OCI-LY1 (cell line): ENCODE results near the gene ETV6.

Experiments
- EZH2 ChIP-seq: fragments of 200-600 bp; sonication (generic), shearing (Covaris generic); IDR thresholded peaks from 2 replicates; pipeline ENCODE4 v1.8.0; 2017; ENCODE audit warnings: borderline replicate concordance, mixed run types, mild to moderate bottlenecking, antibody characterized with exemption, low read length, moderate library complexity, mixed read lengths
- TF ChIP-seq, protein P1 (sequence below): fragments of 200-600 bp; sonication (generic), shearing (Covaris generic); IDR thresholded peaks from 2 replicates; pipeline ENCODE4 v1.5.1; 2017; ENCODE audit warnings: mild to moderate bottlenecking, antibody characterized with exemption, low read length, moderate library complexity, mixed read lengths

DNA sequence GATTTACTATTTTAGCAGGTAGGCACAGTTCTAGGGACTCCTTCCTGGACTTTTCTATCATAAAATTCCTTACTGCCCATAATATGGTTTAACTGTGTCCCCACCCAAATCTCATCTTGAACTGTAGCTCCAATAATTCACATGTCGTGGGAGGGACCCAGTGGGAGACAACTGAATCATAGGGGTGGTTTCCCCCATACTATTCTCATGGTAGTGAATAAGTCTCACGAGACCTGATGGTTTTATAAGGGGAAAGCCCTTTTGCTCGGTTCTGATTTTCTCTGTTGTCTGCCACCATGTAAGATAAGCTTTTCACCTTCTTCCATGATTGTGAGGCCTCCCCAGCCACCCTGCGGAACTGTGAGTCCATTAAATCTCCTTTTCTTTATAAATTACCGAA, 10.0 kb upstream of the ETV6 start:
- TF ChIP-seq, protein P1, sequence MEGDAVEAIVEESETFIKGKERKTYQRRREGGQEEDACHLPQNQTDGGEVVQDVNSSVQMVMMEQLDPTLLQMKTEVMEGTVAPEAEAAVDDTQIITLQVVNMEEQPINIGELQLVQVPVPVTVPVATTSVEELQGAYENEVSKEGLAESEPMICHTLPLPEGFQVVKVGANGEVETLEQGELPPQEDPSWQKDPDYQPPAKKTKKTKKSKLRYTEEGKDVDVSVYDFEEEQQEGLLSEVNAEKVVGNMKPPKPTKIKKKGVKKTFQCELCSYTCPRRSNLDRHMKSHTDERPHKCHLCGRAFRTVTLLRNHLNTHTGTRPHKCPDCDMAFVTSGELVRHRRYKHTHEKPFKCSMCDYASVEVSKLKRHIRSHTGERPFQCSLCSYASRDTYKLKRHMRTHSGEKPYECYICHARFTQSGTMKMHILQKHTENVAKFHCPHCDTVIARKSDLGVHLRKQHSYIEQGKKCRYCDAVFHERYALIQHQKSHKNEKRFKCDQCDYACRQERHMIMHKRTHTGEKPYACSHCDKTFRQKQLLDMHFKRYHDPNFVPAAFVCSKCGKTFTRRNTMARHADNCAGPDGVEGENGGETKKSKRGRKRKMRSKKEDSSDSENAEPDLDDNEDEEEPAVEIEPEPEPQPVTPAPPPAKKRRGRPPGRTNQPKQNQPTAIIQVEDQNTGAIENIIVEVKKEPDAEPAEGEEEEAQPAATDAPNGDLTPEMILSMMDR, result no peak
- no peak for TF ChIP-seq EZH2
